NCI-H69 (cell line): ENCODE data around the gene MXD4.
A peak's percentile ranks its signal among the peaks of the same experiment; 100 is the strongest.
"Not testable (repeated sequence)": the region's sequence is repeated elsewhere in the genome, so short reads cannot be mapped to it uniquely, and the experiment has no call there.

ENCODE experiments used
- DNase-seq: peaks from one replicate; lab custom pipeline; 2025; lab: John Stamatoyannopoulos, UW

The MXD4 gene

DNA sequence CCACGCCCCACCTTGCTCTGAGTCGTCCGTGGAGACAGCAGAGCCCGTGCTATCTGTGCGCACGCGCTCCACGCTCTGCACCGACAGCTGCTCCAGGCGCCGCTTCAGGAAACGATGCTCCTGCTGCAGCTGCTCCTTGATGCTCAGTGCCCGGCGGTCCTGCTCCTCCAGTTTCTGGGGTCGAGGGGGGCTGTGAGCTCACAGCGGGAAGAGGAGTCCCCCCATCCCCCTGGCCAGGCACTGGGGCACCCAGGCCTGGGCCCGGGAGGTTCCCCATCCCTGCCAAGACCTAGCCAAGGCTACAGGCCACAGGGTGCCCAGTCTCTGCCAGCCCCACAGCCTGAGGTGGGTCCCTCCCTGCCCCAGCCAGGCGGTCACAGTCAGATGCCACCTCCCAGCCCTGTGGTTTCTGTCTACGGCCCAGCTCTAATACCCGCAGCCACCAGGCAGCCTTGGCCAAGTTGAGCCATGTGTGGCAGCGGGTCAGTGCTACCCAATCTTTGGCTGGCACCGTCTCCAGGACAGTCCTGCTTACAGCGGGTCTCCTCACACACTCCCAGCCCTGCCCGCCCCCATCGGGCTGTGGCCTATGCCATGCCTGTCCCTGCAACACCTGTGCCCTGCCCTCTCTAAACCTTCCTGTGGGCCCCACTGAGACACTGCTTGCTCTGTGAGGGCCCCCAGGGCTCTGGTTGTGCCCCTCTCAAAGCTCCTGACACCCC is 10.7 kb downstream of the MXD4 start:
- no peak for DNase-seq

DNA sequence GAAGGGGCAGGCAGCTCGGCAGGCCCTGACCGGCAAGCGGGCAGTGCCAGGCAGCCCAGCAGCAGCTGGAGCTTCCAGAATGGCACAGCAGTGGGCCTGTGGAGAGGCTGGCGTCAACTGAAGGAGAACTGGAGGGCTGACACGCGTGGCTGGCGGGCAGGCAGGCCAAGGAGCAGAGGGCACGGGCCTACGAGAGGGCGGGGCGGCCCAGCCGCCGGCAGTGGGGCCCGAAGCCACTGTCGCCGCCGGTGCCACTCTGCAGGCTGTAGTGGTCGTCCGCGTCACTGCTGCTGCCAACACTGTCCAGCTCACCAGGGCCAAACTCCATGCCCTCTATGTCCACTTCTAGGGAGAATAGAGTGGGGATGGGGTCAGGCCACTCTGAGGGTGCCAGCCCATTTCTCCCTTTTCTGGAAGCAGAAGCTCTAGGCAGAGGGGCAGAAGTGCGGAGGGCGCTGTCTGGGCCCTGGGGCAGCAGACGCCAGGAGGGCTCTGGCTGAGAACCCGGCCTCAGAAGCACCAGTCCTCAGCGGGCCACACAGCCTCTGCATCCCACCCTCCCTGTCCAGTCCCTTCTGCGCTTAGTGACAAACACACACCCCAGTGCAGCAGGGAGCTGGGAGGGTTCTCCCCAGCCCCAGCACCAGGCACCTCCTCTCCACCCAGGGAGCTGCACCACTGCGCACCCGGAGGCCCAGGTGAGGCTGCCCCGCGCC is 11.4 kb downstream of the MXD4 start:
- DNase-seq: no peak

DNA sequence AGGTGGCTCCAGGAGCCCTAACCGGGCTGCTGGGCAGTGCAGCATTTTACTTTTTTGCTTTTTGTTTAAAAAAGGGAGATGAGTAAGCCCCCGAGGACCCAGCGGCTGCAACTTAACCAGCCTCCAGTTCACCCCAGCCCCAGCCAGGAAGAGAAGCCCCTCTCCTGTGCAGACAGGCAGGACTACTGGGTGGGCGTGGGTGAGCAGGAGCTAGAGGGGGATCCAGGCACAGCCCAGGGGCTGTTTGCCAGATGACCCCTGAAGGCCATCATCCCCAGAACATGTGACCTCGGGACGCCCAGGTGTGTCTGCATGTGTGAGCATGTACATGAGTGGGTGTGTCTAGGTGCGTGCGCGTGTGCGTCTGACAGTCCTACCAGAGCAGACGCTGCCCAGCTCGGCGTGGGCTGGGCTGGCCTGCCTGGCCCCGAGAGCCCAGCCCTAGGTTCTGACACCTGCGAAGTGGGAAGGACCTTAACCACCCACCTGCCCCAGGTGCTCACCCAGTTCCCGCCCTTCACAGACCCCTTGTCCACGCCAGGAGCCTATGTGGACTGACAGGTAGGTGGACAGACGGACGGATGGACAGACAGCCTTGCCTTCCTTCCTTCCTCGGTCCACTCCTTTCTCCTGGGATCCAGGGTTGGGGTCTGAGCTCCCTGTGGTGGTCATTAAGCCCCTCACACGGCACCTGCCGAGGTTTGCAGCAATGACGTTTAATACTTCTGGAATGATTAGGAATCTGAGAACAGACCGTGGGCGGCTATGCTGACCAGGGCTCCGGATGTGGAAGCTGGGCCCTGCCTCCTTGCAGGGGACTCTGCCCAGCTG is 12.2 kb downstream of the MXD4 start:
- DNase-seq: no peak

DNA sequence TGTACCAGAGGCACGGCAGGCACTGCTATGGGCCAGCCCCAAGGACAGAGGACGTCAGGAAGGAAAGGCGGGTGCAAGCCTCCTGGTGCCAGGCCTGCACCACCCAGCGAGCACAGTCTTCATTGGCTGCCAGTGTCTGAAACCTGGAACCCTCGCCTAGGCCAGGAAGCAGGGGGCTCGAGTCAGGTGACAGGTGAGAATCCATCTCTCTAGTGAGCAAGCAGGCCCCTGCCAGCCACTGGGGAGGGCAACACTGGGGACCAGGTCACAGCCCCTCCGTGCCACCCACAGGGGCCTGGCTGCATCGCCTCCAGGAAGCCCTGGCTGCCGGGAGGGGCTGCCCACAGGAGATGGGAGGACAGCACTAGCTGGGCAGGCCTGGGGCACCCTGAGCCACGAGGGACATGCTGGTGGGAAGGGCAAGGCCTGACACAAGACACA is 13.1 kb downstream of the MXD4 start:
- DNase-seq: no peak

DNA sequence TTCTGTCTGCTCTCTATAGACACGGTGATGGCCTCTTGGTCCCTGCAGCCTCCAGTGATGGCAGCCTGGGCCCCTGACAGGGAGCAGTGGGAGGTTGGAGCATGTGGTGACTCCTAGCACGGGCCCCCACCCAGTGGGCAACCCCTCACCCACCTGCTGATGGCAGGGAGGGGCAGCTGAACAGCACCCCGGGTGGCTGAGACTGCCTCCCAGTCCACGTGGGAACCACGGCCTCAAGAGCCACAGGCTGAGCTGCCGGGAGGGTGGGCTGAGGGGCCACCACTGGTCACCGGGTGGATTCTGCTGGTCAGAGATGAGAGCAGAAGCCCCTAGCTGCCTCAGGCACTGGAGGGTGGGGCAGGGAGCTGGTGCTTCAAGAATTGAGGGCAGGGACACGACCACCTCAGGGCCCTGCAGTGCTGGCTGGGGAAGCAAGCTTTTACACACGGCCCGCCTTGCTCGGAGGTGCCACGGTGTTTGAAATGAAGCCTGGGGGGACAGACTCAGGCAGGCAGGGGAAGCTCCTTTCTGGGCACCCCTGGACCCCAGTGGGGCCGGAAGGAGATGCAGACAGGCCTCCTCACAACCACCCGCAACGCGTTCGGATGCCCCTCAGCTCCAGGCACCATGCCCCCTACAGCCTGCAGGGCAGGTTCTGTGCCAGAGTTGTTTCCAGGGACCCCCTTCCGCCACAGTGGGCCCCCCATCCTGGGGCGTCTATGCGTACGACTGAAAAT is 13.7 kb downstream of the MXD4 start:
- no peak for DNase-seq

DNA sequence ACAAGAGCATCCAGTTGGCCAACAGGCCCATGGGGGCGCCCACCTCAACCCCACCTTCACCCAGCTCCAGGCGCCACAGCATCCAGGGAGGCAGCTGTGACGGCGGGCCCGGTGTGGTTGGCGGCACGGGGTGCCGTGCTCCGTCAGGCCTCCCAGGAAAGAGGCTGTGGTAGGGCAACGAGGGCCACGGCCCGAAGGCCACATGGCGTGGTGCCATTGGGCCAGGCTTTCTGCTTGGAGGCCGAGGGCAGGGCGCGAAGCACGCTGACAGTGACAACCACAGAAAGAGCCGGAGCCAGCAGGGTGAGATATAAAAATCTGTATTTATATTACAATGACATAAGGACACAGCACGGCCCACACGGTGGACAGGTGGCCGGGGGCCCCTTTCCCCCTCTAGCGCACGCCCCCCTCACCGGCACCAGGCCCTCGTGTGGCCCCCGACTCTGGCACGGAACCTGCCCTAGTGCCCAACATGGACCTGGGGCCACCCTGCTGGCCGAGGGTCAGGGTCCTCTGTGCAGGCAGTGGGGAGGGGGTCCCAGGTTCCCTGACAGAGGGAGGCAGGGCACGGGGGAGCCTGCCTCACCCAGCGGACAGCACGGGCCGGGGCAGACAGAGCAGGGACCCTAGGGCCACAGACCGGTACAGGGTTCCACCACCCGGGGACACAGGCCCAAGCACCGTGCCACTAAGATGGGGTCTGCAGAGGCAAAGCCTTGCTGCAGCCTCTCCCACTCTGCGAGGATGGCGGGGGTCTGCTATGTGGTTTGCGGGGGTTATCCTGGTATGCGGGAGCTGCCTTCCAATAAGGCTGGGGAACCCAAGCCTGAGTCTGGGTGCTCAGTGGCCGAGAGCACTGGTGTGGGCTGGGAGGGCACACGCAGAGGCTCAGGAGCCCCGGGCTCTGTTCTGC is 14.5 kb downstream of the MXD4 start:
- no peak for DNase-seq

- no peak for DNase-seq
Observed at GRCh38 chr4:2246384-2247127, 15.4 kb downstream of the MXD4 start.

DNA sequence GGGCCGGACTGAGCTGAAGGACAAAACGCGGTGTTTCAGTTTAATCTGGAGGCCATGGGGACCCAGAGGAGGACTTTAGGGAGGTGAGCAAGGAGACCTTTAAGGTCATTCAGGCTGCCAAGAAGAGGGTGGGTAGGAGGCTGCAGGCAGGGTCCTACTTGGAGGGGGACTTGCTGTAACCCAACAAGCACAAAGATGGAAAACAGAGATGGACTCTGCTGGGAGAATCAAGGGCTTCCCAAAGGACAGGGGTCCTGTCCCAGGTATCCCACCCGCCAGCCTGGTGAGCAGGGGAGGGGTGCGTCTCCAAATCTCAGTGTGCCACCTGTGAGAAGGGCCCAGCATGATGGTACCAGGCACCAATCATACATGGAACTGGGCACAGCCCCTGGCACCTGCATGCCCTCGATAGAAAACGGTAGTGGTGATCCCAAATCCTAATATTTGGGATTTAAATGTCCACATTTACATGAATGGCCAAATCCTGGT is 16.1 kb downstream of the MXD4 start:
- DNase-seq: no peak

DNA sequence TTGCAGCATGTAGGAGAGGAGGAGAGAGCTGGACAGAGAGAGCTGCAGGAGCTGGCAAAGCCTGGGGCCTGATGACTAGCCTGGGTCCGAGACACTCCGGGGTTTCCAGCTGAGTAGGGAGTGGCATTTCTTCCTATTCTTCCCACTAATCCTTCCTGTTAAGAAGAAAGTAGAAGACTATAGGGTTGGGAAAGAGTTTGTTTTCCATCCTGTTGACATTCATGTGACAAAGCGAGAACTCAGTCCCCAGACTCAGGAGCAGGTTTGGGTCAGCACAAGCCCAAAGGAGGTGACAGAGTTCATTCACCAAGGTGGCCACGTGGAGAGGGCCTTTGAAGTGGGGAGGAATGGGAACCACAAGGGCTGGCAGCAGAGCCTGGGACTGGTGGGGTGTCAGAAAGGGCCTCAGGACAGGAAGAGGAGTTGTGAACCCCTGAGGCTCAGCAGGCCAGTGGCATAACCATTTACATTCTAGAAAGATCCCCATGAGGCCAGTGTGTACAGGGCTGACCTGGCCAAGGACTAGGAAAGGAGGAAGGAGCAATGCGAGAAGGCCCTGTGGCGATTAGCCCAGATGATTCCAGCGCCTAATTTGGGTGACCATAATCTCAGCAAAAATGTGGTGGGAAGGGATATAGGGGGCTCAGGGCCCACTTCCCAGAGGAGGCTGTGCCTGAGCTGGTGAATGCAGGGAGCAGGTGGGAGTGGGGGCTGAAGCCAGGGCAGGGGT is 16.7 kb downstream of the MXD4 start:
- no peak for DNase-seq

GRCh38 chr4:2243681-2244380 is 18.1 kb downstream of the MXD4 start:
- peak; percentile 43 for DNase-seq

GRCh38 chr4:2241410-2242353 is 20.2 kb downstream of the MXD4 start, which contains the start of the genes HAUS3 and POLN:
TSS of gene HAUS3 (minus strand) at chr4:2242121. CDS start at chr4:2240946, 1,175 bp downstream.
TSS of gene POLN (minus strand) at chr4:2242121. CDS start at chr4:2229231, 12,890 bp downstream.
- DNase-seq: peak; percentile 95

DNA sequence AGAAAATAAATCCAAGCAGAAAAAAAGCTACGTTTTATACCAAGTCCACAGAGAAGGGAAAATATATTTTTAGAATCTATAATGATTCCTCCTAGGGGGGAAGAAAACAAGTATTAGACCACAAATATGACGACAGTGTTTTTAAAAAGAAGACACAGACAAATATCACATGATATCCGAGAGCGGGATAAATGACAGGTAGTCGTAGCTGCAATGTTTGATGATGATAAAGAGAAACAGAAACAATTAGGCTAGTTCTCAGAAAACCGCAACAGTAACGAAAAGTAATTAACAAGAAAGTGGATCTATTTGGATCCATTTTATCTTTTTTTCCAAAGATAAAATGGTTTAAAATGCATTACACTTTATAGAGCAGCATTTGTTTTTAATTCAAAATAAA is 20.9 kb downstream of the MXD4 start:
- no peak for DNase-seq

DNA sequence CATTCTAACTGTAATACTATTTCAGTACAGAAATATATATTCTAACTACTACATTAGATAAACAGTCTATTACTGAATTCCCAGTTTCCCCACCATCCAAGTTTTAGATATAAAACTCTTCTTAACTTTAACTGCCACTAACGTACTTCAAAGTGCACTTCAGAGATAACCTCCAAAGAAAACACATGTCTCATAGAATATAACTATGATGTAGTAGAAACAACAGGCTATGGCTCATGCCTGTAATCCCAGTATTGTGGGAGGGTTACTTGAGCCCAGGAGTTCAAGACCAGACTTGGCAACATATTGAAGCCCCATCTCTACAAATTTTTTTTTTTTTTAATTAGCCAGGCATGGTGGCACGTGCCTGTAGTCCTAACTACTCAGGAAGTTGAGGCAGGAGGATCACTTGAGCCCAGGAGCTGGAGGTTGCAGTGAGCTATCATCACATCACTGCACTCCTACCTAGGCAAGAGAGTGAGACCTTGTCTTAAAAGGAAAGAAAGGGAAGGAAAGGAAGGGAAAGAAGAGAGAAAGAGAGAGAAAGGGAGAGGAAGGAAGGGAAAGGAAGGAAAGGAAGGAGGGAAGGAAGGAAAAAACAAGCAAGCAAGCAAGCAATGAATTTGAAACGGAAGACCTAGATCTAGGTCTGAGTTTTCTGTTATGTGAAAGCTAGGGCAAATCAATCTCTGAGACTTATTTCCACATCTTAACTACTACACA is 24.8 kb downstream of the MXD4 start:
- no peak for DNase-seq

DNA sequence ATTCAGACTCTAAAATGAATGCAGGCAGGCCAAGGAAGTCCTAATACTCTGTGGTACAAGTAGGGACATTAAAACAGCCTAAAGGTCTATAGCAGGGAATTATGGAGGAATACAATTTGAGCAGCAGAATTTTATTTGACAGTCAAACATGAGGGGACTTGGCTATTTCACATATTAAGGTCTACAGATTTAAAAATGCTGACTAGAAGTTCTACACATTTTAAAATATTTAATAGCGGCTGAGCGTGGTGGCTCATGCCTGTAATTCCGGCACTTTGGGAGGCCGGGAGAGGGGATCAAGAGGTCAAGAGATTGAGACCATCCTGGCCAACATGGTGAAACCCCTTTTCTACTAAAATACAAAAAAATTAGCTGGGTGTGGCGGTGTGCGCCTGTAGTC is 30.8 kb downstream of the MXD4 start:
- no peak for DNase-seq

DNA sequence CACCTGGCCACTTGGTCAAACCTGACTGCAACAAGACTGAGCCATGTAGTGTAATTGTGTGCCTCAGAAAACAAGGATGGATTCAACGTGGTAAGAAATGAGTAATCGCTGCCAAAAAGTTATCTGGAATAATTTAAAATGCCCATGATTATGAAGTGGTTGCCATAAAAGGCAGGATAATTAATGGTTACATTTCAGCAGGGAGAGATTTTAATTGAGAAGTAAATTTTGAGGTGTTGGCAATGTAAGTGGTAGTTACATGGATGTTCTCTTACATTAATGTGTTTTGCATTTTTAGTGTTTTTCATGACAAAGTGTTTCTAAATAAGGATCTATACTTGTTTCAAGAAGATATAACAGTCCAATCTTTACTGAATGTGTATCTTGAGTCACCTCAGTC is 35.6 kb downstream of the MXD4 start:
- peak; percentile 40 for DNase-seq

- peak; percentile 75 for DNase-seq
Observed at GRCh38 chr4:2222838-2223237, 39.1 kb downstream of the MXD4 start.

DNA sequence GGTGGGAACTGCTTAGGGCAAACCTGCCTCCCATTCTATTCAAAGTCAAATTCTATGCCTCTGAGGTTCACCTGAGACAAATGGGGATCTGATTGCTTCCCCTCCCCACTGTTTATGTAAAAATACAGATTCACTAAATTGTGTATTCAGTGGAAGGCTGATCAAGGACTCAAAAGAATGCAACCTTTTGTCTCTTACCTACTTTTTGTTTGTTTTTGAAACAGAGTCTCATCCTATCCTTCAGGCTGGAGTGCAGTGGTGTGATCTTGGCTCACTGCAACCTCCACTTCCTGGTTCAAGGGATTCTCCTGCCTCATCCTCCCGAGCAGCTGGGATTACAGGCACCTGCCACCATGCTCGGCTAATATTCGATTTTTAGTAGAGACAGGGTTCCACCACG is 40.5 kb downstream of the MXD4 start:
- DNase-seq: not testable (repeated sequence)
